Retinal pigment epithelial cell (primary cell): ENCODE results near the gene NRDC.
"Not testable (repeated sequence)": the region's sequence is repeated elsewhere in the genome, so short reads cannot be mapped to it uniquely, and the experiment has no call there.

Experiments
- DNase-seq: peaks from one replicate; pipeline ENCODE4 v3.0.0-alpha.2; 2010; ENCODE audit warnings: low read depth
- H3K4me3 ChIP-seq: 2 replicates; pipeline ENCODE4 v1.5.1; 2011; ENCODE audit warnings: mild to moderate bottlenecking, low read length, control low read depth, moderate library complexity
- CTCF ChIP-seq: conservative IDR thresholded peaks from 2 replicates; pipeline ENCODE4 v1.5.1; 2011; ENCODE audit warnings: low read depth, low read length, control low read depth, inconsistent platforms

The NRDC gene

GRCh38 chr1:51878308-51878615, 265 bp downstream of the NRDC start:
- peak overlapping the region; percentile 97 for H3K4me3 ChIP-seq
- peak; percentile 9 for DNase-seq
- TF ChIP-seq CTCF: no peak

GRCh38 chr1:51877434-51878307, 856 bp downstream of the NRDC start:
- peak overlapping the region; percentile 97 for H3K4me3 ChIP-seq
- peak; percentile 11 for DNase-seq
- TF ChIP-seq CTCF: no peak

- H3K4me3 ChIP-seq: no peak overlapping the region
- no peak for TF ChIP-seq CTCF
- no peak for DNase-seq
Observed at GRCh38 chr1:51875836-51876235, 2.7 kb downstream of the NRDC start.

- no peak for DNase-seq
- no peak for TF ChIP-seq CTCF
- no peak overlapping the region for H3K4me3 ChIP-seq
Observed at GRCh38 chr1:51875291-51875772, 3.2 kb downstream of the NRDC start.

GRCh38 chr1:51873270-51873669, 5.3 kb downstream of the NRDC start:
- not testable (repeated sequence) for H3K4me3 ChIP-seq, DNase-seq

- DNase-seq: no peak
- TF ChIP-seq CTCF: no peak
- H3K4me3 ChIP-seq: no peak overlapping the region
Observed at GRCh38 chr1:51871351-51871975, 7.1 kb downstream of the NRDC start.

GRCh38 chr1:51870603-51871350, 7.8 kb downstream of the NRDC start:
- TF ChIP-seq CTCF: no peak
- no peak overlapping the region for H3K4me3 ChIP-seq
- no peak for DNase-seq
